ENCODE data around the gene INPP5E.
A peak's percentile ranks its signal among the peaks of the same experiment; 100 is the strongest.

INPP5E gene

GRCh38 chr9:136433043-136433715 lies 6.5 kb downstream of the INPP5E start (continued):
- TF ChIP-seq, protein P1, sequence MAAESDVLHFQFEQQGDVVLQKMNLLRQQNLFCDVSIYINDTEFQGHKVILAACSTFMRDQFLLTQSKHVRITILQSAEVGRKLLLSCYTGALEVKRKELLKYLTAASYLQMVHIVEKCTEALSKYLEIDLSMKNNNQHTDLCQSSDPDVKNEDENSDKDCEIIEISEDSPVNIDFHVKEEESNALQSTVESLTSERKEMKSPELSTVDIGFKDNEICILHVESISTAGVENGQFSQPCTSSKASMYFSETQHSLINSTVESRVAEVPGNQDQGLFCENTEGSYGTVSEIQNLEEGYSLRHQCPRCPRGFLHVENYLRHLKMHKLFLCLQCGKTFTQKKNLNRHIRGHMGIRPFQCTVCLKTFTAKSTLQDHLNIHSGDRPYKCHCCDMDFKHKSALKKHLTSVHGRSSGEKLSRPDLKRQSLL (tag by site-specific recombination; IDR thresholded peaks at IDR 0.05), result no peak
- TF ChIP-seq ZNF449 (tag by site-specific recombination; IDR thresholded peaks at IDR 0.05) (no peak), ZSCAN23 (tag by site-specific recombination; IDR thresholded peaks at IDR 0.05) (no peak), TSHZ1 (tag by site-specific recombination; IDR thresholded peaks at IDR 0.05; ENCODE audit: borderline replicate concordance) (no peak), GLIS2 (tag by site-specific recombination; IDR thresholded peaks at IDR 0.05) (peak; percentile 24), ZSCAN30 (tag by site-specific recombination; IDR thresholded peaks at IDR 0.05) (no peak), PRDM6 (tag by site-specific recombination; IDR thresholded peaks at IDR 0.05) (no peak), ZNF501 (tag by site-specific recombination; IDR thresholded peaks at IDR 0.05) (no peak), ZNF629 (tag by site-specific recombination; IDR thresholded peaks at IDR 0.05) (no peak), ZNF521 (tag by site-specific recombination; IDR thresholded peaks at IDR 0.05) (no peak), ZNF777 (tag by site-specific recombination; IDR thresholded peaks at IDR 0.05; ENCODE audit: borderline replicate concordance) (no peak), ZNF394 (tag by site-specific recombination; IDR thresholded peaks at IDR 0.05; ENCODE audit: borderline replicate concordance) (no peak)
- TF ChIP-seq, protein P2, sequence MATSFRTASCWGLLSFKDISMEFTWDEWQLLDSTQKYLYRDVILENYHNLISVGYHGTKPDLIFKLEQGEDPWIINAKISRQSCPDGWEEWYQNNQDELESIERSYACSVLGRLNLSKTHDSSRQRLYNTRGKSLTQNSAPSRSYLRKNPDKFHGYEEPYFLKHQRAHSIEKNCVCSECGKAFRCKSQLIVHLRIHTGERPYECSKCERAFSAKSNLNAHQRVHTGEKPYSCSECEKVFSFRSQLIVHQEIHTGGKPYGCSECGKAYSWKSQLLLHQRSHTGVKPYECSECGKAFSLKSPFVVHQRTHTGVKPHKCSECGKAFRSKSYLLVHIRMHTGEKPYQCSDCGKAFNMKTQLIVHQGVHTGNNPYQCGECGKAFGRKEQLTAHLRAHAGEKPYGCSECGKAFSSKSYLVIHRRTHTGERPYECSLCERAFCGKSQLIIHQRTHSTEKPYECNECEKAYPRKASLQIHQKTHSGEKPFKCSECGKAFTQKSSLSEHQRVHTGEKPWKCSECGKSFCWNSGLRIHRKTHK (tag by site-specific recombination; IDR thresholded peaks at IDR 0.05), result no peak
- TF ChIP-seq, protein P3, sequence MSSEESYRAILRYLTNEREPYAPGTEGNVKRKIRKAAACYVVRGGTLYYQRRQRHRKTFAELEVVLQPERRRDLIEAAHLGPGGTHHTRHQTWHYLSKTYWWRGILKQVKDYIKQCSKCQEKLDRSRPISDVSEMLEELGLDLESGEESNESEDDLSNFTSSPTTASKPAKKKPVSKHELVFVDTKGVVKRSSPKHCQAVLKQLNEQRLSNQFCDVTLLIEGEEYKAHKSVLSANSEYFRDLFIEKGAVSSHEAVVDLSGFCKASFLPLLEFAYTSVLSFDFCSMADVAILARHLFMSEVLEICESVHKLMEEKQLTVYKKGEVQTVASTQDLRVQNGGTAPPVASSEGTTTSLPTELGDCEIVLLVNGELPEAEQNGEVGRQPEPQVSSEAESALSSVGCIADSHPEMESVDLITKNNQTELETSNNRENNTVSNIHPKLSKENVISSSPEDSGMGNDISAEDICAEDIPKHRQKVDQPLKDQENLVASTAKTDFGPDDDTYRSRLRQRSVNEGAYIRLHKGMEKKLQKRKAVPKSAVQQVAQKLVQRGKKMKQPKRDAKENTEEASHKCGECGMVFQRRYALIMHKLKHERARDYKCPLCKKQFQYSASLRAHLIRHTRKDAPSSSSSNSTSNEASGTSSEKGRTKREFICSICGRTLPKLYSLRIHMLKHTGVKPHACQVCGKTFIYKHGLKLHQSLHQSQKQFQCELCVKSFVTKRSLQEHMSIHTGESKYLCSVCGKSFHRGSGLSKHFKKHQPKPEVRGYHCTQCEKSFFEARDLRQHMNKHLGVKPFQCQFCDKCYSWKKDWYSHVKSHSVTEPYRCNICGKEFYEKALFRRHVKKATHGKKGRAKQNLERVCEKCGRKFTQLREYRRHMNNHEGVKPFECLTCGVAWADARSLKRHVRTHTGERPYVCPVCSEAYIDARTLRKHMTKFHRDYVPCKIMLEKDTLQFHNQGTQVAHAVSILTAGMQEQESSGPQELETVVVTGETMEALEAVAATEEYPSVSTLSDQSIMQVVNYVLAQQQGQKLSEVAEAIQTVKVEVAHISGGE (tag by site-specific recombination; conservative IDR thresholded peaks at IDR 0.05; ENCODE audit: low read depth), result no peak
- TF ChIP-seq, protein P4, sequence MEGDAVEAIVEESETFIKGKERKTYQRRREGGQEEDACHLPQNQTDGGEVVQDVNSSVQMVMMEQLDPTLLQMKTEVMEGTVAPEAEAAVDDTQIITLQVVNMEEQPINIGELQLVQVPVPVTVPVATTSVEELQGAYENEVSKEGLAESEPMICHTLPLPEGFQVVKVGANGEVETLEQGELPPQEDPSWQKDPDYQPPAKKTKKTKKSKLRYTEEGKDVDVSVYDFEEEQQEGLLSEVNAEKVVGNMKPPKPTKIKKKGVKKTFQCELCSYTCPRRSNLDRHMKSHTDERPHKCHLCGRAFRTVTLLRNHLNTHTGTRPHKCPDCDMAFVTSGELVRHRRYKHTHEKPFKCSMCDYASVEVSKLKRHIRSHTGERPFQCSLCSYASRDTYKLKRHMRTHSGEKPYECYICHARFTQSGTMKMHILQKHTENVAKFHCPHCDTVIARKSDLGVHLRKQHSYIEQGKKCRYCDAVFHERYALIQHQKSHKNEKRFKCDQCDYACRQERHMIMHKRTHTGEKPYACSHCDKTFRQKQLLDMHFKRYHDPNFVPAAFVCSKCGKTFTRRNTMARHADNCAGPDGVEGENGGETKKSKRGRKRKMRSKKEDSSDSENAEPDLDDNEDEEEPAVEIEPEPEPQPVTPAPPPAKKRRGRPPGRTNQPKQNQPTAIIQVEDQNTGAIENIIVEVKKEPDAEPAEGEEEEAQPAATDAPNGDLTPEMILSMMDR (tag by site-specific recombination; IDR thresholded peaks at IDR 0.05), result no peak
- TF ChIP-seq, protein P5, sequence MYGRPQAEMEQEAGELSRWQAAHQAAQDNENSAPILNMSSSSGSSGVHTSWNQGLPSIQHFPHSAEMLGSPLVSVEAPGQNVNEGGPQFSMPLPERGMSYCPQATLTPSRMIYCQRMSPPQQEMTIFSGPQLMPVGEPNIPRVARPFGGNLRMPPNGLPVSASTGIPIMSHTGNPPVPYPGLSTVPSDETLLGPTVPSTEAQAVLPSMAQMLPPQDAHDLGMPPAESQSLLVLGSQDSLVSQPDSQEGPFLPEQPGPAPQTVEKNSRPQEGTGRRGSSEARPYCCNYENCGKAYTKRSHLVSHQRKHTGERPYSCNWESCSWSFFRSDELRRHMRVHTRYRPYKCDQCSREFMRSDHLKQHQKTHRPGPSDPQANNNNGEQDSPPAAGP (tag by site-specific recombination; IDR thresholded peaks at IDR 0.05), result no peak
- TF ChIP-seq, protein P6, sequence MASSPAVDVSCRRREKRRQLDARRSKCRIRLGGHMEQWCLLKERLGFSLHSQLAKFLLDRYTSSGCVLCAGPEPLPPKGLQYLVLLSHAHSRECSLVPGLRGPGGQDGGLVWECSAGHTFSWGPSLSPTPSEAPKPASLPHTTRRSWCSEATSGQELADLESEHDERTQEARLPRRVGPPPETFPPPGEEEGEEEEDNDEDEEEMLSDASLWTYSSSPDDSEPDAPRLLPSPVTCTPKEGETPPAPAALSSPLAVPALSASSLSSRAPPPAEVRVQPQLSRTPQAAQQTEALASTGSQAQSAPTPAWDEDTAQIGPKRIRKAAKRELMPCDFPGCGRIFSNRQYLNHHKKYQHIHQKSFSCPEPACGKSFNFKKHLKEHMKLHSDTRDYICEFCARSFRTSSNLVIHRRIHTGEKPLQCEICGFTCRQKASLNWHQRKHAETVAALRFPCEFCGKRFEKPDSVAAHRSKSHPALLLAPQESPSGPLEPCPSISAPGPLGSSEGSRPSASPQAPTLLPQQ (tag by site-specific recombination; IDR thresholded peaks at IDR 0.05), result peak; percentile 40; the same call in 1 of the 2 replicates

Measured in HEK293 (cell line).